NK-92 (cell line): ENCODE results near the gene CCDC181.
"Not testable (repeated sequence)": the region's sequence is repeated elsewhere in the genome, so short reads cannot be mapped to it uniquely, and the experiment has no call there.

Experiments
- DNase-seq: peaks from one replicate; lab custom pipeline; 2025; ENCODE audit not compliant: unreplicated experiment; lab: John Stamatoyannopoulos, UW

Gene CCDC181

DNA sequence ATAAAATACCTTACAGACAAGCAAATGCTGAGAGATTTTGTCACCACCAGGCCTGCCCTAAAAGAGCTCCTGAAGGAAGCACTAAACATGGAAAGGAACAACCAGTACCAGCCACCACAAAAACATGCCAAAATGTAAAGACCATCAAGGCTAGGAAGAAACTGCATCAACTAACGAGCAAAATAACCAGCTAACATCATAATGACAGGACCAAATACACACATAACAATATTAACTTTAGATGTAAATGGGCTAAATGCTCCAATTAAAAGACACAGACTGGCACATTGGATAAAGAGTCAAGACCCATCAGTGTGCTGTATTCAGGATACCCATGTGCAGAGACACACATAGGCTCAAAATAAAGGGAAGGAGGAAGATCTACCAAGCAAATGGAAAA lies 24.7 kb downstream of the CCDC181 start:
- not testable (repeated sequence) for DNase-seq

DNA sequence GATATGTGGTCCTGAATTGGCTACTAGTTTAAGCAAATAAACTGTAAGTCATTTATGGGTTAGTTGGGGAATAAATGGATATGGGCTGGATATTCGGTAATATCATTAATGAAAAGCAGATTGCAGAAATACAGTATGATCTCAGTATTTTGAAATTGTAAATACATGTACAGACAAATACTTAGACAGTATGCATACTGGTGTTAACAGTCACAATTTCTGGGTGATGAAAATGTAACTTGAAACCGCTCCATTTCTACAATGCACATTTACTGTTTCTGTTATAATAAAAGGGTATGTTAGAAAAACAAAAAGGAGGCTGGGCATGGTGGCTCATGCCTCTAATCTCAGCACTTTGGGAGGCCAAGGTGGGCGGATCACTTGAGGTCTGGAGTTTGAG lies 31.3 kb downstream of the CCDC181 start:
- no peak for DNase-seq

DNA sequence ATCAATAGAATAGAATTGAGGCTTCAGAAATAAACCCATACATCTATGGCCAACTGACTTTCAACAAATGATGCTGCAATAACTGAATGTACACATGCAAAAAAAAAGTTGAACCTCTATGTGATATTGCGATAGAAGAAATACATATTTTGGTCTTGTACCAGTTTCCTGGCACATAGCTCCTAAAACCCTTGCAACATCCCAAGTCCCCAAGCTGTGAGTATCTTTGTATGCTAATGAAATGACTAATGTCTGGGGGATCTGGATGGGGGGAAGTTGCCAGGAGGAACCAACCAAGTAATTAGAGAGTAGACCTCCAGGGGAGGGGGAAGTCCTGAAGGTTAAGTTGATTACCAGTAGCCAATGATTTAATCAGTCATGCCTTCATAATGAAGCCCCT lies 34.9 kb downstream of the CCDC181 start:
- no peak for DNase-seq

DNA sequence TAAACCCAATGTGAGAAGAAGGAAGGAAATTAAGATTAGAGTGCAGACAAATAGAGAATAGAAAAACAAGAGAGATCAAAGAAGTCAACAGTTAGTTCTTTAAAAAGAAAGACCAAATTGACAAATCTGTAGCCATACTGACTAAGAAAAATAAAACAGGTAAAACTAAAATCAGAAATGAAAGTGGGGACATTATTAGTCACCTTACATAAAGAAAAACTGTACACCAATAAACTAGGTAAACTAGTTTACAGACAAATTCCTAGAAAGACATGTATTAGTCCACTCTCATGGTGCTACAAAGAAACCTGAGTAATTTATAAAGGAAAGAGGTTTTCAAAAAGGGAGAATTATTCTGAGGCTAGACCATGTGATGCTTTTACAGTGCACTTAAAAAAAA lies 37.0 kb downstream of the CCDC181 start:
- no peak for DNase-seq

DNA sequence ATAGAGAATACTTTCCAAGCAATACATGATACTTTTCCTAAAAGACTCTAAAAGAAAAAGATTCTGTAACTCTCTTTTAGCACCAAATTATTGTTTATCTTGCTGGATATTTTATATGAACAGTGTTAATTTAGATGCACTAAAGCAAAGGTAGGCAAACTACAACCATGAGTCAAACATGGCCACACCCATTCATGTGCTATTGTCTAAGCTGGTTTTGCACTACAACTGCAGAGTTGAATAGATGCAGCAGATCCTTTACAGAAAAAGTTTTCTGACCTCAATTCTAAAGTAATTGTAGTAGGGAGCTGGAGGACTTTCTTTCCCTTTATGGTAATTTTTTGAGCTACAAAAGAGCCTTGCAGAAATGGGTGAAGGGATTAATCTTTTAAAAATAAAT lies 39.9 kb downstream of the CCDC181 start:
- no peak for DNase-seq

DNA sequence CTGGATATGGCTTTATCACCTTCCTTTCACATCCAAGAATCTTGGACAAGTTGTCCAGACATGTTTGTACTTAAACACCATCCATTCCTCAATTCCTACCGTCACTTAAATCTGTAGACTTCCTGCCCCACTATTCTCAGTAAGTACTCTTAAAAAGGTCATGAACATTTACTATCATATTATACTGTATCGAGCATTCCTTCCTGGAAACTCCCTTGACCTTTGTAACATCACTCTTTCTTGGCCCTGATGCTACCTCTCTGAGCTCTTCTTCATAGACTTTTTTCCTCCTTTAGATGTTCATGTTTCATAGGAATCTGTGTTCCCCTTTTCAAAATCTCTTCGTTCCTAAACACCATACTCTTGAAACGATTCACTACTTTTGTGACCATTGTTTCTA lies 43.8 kb downstream of the CCDC181 start:
- no peak for DNase-seq

DNA sequence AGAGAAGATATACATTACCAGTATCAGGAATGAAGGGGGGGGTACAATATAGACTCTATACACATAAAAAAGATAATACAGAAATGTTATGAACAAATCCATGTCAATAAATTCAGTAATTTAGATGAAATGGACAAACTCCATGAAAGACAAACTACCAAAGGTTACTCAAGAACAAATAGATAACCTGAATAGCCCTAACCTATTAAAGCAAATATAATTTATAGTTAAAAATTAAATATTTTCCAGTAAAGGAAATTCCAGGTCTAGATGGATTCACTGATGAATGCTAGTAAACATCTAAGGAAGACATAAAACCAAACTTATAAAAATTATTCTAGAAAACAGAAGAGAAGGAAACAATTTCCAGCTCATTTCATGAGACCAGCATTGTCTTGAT lies 46.1 kb downstream of the CCDC181 start:
- DNase-seq: no peak

DNA sequence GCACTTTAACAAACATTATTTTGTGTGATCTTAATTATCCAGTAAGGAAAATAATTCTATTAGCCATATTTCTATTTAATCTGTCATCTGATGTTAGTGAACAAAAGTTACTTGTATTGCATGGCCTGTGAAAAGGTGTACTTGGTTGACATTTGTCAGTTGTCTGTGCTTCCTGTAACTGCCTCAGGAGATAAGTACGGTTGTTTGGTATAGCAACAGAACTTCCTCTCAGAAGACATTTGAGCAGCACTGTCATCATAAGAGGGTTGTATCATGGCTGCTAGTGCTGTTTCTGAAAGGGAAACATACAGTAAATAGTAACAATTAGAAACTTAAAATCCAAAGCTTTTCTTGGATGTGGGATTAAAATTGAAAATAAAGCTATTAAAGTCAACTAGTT lies 55.9 kb downstream of the CCDC181 start:
- no peak for DNase-seq

DNA sequence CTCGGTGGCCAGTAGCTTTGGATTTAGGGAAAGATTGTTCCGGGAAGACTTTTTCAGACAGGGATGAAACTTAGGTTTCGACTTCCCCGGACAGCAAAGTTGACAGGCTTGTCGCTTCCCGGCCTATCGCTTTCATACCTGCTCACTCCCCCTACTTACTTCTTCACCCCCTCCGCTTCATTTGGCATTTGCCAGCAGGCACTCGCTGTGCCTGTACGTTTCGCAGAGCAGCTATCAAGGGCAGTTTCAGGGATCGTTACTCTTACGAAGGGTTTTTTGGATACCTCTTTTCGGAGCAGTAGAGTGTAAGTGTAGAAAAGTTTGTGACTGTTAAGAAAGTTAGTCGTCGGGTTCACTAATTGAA lies 58.9 kb downstream of the CCDC181 start:
- no peak for DNase-seq

DNA sequence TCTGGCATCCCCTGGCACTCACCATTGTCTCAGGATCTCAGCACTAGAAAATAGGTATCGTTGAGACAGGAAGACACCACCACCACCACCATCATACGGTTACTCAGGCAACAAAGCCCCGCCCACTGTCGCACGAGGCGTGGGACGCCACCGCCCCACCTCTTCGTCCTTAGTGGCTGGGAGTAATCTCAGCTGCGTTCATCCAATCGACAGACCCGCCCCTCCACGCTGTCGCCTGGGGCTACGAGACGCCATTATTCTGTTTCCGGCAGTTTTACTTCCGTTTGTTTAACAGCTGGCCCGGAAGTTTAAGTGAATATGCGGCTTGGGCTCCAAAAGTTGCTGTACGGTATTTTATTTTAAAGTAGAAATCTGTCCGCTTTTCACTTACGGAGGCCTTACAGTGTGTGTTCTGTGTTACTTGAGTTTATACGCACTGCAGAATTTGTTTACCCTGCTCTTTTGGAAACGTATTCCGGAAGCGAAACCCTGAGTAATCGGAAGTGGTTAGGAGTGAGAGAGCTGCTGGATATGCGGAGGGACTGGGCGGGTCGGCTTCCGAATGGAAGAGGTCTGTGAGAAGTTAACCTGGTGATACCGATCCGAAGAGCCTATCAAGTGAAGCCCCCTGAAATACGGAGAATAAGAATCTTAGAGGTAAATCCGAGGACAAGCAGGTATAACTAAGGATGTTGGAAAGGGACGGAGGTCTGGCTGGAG lies 59.4 kb downstream of the CCDC181 start, which contains the start of the genes BLZF1 and NME7:
BLZF1 (plus strand) TSS at position 510 of the 720 bp plus-strand sequence. CDS start 1,328 bp downstream, outside the sequence.
NME7 (minus strand) TSS at position 112 of the 720 bp plus-strand sequence; CDS start at position 25, 87 bp downstream.
- peak; percentile 85 for DNase-seq

DNA sequence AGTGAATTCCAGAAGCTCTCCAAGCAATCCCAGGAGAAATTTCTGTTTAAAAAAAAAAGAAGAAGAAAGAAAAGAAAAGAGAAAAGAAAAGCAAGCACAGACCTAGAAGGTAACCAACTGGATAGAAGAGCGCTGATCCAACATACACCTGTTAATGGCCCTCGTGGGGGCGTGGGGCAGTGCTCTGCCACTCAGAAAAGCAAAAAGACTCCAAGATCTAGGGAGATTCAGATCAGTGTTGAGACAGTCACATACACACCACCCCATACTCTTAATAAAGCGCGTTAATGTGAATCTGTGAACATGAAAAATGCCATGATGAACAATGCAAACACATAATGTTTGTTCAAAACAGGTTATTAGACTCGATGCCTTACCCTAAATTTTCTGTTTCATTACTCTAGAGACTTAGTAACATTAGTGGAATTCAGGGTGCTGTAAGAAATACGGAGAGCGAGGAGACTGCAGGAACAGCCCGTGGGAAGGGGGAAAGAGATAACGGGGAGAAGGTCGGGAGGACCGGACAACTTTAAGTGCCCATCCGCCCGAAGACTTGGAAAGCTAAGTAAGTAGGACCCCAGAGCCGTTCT lies 60.1 kb downstream of the CCDC181 start:
- no peak for DNase-seq

DNA sequence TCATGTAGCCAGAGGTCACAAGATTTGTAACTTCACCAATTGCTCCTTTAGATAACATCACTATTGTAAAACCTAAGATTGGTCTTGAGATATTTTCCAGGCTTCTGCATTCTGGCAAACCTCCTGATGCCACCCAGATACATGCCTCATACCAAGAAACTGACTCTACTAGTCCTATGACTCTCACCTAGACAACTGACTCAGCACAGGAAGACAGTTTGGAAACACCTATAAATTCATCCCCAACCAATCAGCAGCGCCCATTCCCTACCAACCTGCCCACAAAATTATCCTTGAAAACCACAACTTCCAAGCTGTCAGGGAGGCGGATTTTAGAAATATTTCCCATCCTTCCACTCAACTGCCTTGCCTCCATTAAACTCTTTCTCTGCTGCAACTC lies 62.3 kb downstream of the CCDC181 start:
- no peak for DNase-seq

DNA sequence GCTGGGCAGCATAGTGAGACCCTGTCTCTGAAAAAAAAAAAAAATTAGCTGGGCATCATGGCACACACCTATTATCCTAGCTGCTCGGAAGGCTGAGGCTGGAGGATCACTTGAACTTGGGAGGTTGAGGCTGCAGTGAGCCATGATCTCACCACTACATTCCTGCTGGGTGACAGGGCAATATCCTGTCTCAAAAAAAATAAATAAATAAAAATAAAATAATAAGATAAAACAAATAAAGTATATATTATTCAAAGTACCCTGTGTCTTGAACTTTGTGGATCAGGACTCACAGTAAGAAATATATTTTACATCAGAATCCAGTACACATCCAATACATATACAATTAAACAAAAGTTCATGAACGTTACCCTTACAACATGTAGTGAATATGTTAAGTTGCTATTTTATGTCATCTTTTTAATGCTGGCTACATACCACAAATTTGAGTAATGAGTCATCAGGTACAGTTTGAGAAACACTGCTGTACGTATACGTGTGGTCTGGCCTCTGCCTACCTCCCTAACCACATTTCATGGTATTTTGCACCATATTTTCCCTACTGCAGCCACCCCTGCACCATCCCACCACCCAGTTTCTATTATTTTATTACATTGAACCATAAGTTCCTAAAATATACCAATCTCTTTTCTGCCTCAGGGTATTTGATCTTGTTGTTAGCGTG lies 64.1 kb downstream of the CCDC181 start:
- DNase-seq: no peak

DNA sequence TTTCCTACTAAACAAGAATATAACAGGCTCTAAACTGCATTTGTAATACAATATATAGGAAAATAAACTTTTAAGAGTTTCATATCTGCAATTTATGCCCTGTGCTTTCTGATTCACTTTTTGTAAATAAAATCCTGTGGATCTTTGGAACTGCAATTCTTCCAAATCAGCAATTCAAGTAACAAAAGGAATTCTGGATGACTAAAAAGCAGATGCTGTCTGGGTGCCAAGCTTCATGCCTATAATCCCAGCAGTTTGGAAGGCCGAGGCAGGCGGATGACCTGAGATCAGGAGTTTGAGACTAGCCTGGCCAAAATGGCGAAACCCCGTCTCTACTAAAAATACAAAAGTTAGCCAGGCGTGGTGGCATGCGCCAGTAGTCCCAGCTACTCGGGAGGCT lies 66.0 kb downstream of the CCDC181 start:
- DNase-seq: no peak

DNA sequence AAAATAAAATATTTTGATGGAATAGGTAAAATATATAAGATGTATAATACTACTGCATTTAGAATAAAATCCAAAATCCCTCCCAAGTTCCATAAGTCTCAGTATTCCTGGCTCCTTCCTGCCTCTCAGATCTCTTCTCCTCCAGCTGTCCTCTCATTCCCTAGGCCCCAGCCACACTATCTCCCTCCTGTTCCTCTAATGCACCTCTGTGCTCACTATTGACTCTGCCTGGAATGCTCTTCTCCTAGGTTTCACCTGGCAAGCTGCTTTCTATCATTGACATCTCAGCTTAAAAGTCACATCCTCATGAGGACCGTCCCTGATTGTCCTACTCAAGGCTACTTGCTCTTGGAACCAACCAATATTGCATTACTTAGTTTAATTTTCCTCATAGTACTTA lies 66.9 kb downstream of the CCDC181 start:
- no peak for DNase-seq

DNA sequence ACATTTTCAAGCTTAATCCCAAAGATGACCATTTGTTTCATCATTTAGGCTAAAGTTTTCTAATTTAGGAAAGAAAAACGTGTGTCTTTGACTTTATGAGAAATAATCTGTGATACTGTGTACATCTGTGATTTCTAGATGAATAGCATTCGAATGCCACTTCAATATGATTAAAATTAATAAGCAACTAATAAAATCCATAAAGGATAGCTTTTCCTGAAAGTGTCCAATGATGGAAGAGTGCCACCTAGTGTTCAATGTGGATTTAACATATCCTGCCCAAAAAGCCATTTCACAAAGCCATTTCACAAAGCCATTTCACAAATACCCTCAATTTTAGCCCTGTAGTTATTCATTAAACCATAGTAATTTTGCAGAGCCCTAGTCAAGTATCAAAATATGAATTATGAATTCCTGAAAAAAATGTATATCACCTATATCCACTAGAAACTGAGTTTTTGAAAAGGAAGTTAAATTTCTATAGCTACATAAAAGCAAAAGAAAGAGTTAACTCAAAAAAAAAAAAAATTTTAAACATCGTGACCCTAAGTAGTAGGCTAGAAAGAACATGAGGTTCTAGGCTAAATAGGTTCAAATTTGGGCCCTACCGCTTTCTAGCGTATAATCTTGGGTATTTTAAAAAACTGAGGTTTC lies 78.8 kb downstream of the CCDC181 start:
- DNase-seq: no peak

DNA sequence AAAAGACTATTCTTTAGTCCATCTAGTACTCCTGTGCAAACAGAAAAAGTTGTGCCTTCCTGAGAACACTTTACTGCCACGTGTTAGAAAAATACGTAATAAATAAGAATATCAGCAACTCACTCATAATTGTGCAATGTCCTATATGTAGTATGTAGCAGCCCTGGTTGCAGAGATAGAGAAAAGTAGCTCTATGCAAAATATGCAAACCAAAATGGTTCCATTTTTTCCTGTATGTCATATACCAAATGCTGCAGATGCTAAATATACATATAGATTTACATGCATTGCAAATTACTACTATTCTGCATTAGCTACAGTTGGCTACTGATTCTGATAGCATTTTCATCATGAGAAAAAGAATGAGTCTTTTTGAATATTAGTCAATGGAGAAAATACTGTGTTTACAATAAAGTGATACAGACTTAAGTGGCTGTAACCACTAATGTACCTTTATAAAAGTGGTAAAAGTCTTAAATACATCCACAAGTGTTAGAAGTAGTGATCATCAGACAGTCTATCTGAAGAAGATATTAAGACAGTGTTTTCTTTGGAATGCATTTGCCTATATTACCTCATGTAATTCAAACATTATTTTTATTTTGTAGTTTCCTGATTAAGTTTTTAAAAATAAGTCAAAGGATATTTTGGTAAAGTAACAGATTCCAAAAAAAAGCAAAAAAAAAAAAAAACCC lies 79.4 kb downstream of the CCDC181 start:
- DNase-seq: no peak

DNA sequence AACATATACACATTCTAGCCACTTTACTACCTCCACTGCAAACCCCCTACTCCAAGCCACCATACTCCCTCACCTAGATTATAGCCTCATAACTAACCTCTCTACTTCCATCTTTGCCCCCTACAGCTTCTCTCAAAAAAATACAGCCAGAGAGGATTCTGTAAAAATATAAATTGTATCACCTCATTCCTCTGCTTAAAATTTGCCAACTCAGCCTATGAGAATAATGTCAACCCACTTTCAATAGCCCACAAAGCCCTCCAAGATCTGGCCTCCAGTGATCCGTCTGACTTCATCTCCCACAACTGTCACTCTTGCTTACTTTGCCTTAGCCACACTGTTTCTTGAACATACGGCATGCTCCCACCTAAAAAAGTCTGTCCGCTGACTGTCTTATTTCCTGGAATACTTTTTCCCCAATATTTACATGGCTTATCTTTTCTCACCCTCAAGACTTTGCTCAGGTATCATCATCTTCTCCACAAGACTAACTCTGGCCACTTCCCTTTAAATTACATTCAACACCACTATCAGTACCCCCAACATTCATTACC lies 81.2 kb downstream of the CCDC181 start:
- DNase-seq: no peak

DNA sequence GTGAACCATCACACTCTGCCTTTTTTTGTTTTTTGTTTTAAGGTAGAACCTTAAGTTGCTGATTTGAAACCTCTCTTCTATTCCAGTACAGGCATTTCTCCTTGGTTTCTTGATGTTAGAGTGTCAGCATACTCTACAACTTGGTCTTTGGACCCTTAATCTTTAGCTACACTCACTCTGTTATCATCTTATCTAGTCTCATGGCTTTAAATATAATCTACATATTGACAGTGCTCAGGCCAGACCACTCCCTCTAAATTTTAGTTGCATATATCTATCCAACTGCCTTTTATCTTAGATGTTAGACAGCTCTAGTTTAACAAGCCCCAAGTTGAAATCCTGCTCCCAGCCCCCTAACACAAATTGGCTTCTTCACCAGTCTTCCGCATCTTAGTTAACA lies 81.8 kb downstream of the CCDC181 start:
- no peak for DNase-seq
